Uterus (tissue), 2 donors: ENCODE results near the gene C11orf24.

Source experiments
- CTCF ChIP-seq, 4 experiments: fragments of 200-600 bp in 2 of 4; fragments of 450-650 bp in 2 of 4; sonication (generic) in 2 of 4; IDR thresholded peaks; one replicate each; pipeline ENCODE4 v1.5.1; 2016 to 2019; ENCODE audit warnings: antibody characterized with exemption in 4 of 4, mild to moderate bottlenecking in 2 of 4, moderate library complexity in 1 of 4
- POLR2A ChIP-seq, 2 donors: fragments of 450-650 bp; IDR thresholded peaks; one replicate each; pipeline ENCODE4 v1.6.1; 2016; ENCODE audit warnings: antibody characterized with exemption in 2 of 2, mild to moderate bottlenecking in 1 of 2, moderate library complexity in 1 of 2

DNA sequence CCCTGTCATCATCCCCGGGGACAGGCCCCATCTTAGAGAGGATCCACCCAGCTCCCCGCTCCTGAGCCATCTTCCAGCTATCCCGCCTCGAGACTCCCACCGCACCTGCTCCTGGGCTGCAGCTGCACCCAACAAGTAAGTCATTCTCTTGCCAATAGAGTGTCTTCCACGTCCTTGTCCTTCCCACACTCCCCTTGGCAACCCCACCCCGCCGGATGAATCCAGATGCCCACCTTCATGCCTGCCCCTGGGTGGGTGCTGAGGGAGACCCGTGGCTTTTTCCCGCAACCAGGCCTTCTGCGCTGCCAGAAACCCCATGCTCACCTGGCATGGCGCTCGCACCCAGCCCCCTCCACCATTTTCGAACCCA, 11.1 kb upstream of the C11orf24 start:
- no peak for TF ChIP-seq CTCF (IDR thresholded peaks at IDR 0.05)
- TF ChIP-seq POLR2A (IDR thresholded peaks at IDR 0.05), result no peak
